Measurements from ENCODE around the gene COL1A2. TPM values are rescaled to one million over a fixed set of nuclear protein-coding genes. Genes with fewer than 3 reads are reported as not detected.
A peak's percentile ranks its signal among the peaks of the same experiment; 100 is the strongest.

Gene COL1A2
- polyA plus RNA-seq, 2 of the 4 experiments (the other 2 are of a cell fraction), result 0.14 TPM; not detected in 1

DNA sequence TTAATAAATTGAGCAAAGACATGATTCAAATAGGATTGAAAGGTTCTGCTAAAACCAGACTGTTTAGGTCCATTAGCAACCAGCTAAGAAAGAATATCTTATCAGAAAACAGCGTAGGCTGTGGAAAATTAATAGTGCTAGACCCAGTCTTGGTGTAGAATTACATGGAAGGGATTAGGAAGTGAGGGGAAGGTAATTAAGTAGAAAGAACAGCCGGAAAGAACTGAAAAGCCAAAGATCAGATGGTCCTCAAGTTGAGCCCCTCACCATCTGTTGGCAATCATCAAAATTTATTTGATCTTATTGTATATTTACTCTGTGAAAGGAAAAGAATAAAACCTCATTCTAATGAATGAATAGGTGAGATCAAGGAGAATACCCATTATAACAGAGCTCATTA is 50.1 kb downstream of the COL1A2 start:
- 80% methylated on average over 2 of the region's 2 CpGs for WGBS (ENCODE audit: missing lambda C conversion rate)
- FAIRE-seq, result no peak
- POLR2A ChIA-PET, result no interaction called here
- peaks cover 7% of the 10 kb centered on the region; the same call in 1 of the 3 replicates for H3K9me3 ChIP-seq
- TF ChIP-seq, protein P1, sequence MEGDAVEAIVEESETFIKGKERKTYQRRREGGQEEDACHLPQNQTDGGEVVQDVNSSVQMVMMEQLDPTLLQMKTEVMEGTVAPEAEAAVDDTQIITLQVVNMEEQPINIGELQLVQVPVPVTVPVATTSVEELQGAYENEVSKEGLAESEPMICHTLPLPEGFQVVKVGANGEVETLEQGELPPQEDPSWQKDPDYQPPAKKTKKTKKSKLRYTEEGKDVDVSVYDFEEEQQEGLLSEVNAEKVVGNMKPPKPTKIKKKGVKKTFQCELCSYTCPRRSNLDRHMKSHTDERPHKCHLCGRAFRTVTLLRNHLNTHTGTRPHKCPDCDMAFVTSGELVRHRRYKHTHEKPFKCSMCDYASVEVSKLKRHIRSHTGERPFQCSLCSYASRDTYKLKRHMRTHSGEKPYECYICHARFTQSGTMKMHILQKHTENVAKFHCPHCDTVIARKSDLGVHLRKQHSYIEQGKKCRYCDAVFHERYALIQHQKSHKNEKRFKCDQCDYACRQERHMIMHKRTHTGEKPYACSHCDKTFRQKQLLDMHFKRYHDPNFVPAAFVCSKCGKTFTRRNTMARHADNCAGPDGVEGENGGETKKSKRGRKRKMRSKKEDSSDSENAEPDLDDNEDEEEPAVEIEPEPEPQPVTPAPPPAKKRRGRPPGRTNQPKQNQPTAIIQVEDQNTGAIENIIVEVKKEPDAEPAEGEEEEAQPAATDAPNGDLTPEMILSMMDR (IDR thresholded peaks at IDR 0.05), result no peak
- no peak for TF ChIP-seq EHMT2 (IDR thresholded peaks at IDR 0.05; ENCODE audit: low read depth)
- no peak for TF ChIP-seq FOXS1 (CRISPR knock-in tag; IDR thresholded peaks at IDR 0.05)
- TF ChIP-seq, protein P2, sequence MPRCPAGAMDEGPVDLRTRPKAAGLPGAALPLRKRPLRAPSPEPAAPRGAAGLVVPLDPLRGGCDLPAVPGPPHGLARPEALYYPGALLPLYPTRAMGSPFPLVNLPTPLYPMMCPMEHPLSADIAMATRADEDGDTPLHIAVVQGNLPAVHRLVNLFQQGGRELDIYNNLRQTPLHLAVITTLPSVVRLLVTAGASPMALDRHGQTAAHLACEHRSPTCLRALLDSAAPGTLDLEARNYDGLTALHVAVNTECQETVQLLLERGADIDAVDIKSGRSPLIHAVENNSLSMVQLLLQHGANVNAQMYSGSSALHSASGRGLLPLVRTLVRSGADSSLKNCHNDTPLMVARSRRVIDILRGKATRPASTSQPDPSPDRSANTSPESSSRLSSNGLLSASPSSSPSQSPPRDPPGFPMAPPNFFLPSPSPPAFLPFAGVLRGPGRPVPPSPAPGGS (IDR thresholded peaks at IDR 0.05), result no peak
- TF ChIP-seq RNF2 (IDR thresholded peaks at IDR 0.05; ENCODE audit: borderline replicate concordance, low read depth), result no peak
- TF ChIP-seq HDAC2 (IDR thresholded peaks at IDR 0.05), result no peak
- TF ChIP-seq, protein P3, sequence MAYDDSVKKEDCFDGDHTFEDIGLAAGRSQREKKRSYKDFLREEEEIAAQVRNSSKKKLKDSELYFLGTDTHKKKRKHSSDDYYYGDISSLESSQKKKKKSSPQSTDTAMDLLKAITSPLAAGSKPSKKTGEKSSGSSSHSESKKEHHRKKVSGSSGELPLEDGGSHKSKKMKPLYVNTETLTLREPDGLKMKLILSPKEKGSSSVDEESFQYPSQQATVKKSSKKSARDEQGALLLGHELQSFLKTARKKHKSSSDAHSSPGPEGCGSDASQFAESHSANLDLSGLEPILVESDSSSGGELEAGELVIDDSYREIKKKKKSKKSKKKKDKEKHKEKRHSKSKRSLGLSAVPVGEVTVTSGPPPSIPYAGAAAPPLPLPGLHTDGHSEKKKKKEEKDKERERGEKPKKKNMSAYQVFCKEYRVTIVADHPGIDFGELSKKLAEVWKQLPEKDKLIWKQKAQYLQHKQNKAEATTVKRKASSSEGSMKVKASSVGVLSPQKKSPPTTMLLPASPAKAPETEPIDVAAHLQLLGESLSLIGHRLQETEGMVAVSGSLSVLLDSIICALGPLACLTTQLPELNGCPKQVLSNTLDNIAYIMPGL (CRISPR knock-in tag; IDR thresholded peaks at IDR 0.05; ENCODE audit: borderline replicate concordance), result no peak
- TF ChIP-seq HOXB5 (CRISPR knock-in tag; IDR thresholded peaks at IDR 0.05), result no peak
- TF ChIP-seq POLR2A (IDR thresholded peaks at IDR 0.05; ENCODE audit: low read length), result no peak
- TF ChIP-seq, protein P4, sequence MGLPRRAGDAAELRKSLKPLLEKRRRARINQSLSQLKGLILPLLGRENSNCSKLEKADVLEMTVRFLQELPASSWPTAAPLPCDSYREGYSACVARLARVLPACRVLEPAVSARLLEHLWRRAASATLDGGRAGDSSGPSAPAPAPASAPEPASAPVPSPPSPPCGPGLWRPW (IDR thresholded peaks at IDR 0.05), result no peak
- TF ChIP-seq RAD21 (conservative IDR thresholded peaks at IDR 0.05 in 1 of 2, IDR thresholded peaks at IDR 0.05 in 1 of 2), result no peak
- CTCF ChIA-PET, result interaction anchor here (0.9 to 1.5 kb wide), 3 partner anchors 8 to 1032 kb away, joined by 4 to 7 read pairs (median 6); no protein-coding TSS in a partner anchor
- no peak overlapping the region for H3K4me3 ChIP-seq
- DNase-seq (ENCODE audit: low read depth in 1 of 2, low spot score in 1 of 2), result no peak
- no peak for ATAC-seq
- H3K4me1 ChIP-seq, result peaks cover 4% of the 10 kb centered on the region; the same call in 1 of the 3 replicates
- no peak overlapping the region for H3K27ac ChIP-seq
- no peak overlapping the region for H3K4me2 ChIP-seq

DNA sequence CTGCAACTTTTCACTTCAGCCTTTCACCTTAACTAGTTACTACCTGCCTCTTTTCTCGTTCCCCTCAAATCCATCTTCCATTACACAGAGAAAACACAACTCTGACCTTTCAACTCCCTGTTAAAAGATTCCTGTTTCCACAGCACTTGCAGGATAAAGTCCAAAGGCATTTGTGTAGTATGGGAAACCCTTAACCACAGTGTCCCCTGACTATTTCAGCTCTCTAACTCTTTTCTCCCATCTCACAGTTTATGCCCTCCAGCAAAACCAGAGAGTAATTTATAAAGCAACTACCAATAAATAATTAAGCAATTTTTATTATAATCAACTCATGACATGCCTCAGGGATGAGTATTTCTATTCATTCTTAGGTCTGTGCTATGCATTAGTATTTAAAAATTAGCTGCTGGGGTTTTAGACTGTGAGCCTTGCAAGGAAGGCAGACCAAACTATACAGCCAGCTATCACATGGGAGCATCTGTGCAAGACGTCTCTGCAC is 51.0 kb downstream of the COL1A2 start:
- CTCF ChIA-PET, result interaction anchor here (0.9 to 2.4 kb wide), 6 partner anchors 9 to 1031 kb away, joined by 4 to 10 read pairs (median 5); no protein-coding TSS in a partner anchor
- ATAC-seq (0 out of 6 replicates have a peak, but pooled peaks of 1 of the 2 experiments have one; percentile 22), FAIRE-seq (no peak), DNase-seq (ENCODE audit: low read depth in 1 of 2, low spot score in 1 of 2) (no peak)
- Histone ChIP-seq H3K4me3 (no peak overlapping the region), H3K4me1 (no peaks in the 10 kb centered on the region), H3K9me3 (peaks cover 7% of the 10 kb centered on the region; the same call in 1 of the 3 replicates), H3K4me2 (no peak overlapping the region), H3K27ac (no peak overlapping the region)
- TF ChIP-seq EHMT2 (IDR thresholded peaks at IDR 0.05; ENCODE audit: low read depth) (no peak), NR3C1 (IDR thresholded peaks at IDR 0.05) (no peak), CHD4 (IDR thresholded peaks at IDR 0.05; ENCODE audit: borderline replicate concordance) (no peak), HOXB13 (CRISPR knock-in tag; IDR thresholded peaks at IDR 0.05; ENCODE audit: low read depth) (no peak), MYC (IDR thresholded peaks at IDR 0.05; ENCODE audit: borderline replicate concordance, low read length) (no peak), BHLHE40 (IDR thresholded peaks at IDR 0.05; ENCODE audit: low read depth, low read length) (no peak), POLR2A (IDR thresholded peaks at IDR 0.05; ENCODE audit: low read length) (no peak), RAD21 (conservative IDR thresholded peaks at IDR 0.05 in 1 of 2, IDR thresholded peaks at IDR 0.05 in 1 of 2) (no peak), NPAS2 (CRISPR knock-in tag; IDR thresholded peaks at IDR 0.05; ENCODE audit: borderline replicate concordance) (no peak), RARB (CRISPR knock-in tag; IDR thresholded peaks at IDR 0.05) (no peak), HDAC2 (IDR thresholded peaks at IDR 0.05) (no peak), EP300 (IDR thresholded peaks at IDR 0.05) (no peak)
- TF ChIP-seq, protein P4 (IDR thresholded peaks at IDR 0.05), result no peak
- TF ChIP-seq, protein P3 (CRISPR knock-in tag; IDR thresholded peaks at IDR 0.05; ENCODE audit: borderline replicate concordance), result no peak
- TF ChIP-seq, protein P5, sequence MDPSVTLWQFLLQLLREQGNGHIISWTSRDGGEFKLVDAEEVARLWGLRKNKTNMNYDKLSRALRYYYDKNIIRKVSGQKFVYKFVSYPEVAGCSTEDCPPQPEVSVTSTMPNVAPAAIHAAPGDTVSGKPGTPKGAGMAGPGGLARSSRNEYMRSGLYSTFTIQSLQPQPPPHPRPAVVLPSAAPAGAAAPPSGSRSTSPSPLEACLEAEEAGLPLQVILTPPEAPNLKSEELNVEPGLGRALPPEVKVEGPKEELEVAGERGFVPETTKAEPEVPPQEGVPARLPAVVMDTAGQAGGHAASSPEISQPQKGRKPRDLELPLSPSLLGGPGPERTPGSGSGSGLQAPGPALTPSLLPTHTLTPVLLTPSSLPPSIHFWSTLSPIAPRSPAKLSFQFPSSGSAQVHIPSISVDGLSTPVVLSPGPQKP (IDR thresholded peaks at IDR 0.05; ENCODE audit: low read depth, low read length), result no peak
- 56% methylated on average over 2 of the region's 2 CpGs for WGBS (ENCODE audit: missing lambda C conversion rate)
- POLR2A ChIA-PET, result no interaction called here

Measured in A549 (cell line).